Ovary (tissue), 3 donors: ENCODE results near the gene EMID1.

Source experiments
- EP300 ChIP-seq: sonication (generic); formaldehyde crosslinking; IDR thresholded peaks from one replicate; pipeline ENCODE4 v1.6.1; 2017; ENCODE audit warnings: antibody characterized with exemption
- POLR2A ChIP-seq: fragments of 450-650 bp; IDR thresholded peaks from one replicate; pipeline ENCODE4 v1.6.1; 2017; ENCODE audit warnings: antibody characterized with exemption, mild to moderate bottlenecking, moderate library complexity
- TF ChIP-seq, protein P1 (sequence below), 3 donors: fragments of 450-650 bp in 2 of 3; fragments of 200-600 bp in 1 of 3; IDR thresholded peaks; one replicate each; pipeline versions ENCODE4 v1.5.1 to v1.8.0; 2016 to 2022; ENCODE audit warnings: antibody characterized with exemption in 3 of 3, mild to moderate bottlenecking in 1 of 3
- donor health status: DM: no; HTN: no; CAD: no.

DNA sequence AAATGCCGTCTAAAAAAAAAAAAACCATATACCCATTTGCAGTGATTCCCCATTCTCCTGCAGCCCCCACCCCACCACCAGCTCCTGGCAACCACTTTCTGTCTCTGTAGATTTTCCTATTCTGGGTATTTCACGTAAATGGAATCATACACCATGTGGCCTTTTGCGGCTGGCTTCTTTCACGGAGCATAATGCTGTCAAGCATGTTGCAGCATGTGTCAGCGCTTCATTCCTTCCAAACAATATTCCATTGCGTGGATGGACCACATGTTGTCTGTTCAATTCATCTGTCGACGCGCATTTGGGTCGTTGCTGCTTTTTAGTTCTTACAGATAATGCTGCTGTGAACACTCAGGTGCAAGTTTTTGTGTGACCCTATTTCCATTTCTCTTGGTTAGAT, 14.8 kb upstream of the EMID1 start:
- TF ChIP-seq, protein P1, sequence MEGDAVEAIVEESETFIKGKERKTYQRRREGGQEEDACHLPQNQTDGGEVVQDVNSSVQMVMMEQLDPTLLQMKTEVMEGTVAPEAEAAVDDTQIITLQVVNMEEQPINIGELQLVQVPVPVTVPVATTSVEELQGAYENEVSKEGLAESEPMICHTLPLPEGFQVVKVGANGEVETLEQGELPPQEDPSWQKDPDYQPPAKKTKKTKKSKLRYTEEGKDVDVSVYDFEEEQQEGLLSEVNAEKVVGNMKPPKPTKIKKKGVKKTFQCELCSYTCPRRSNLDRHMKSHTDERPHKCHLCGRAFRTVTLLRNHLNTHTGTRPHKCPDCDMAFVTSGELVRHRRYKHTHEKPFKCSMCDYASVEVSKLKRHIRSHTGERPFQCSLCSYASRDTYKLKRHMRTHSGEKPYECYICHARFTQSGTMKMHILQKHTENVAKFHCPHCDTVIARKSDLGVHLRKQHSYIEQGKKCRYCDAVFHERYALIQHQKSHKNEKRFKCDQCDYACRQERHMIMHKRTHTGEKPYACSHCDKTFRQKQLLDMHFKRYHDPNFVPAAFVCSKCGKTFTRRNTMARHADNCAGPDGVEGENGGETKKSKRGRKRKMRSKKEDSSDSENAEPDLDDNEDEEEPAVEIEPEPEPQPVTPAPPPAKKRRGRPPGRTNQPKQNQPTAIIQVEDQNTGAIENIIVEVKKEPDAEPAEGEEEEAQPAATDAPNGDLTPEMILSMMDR (IDR thresholded peaks at IDR 0.05): no peak
- TF ChIP-seq POLR2A (no peak), EP300 (no peak)
